ENCODE data around the gene TMEM26.

Gene TMEM26

DNA sequence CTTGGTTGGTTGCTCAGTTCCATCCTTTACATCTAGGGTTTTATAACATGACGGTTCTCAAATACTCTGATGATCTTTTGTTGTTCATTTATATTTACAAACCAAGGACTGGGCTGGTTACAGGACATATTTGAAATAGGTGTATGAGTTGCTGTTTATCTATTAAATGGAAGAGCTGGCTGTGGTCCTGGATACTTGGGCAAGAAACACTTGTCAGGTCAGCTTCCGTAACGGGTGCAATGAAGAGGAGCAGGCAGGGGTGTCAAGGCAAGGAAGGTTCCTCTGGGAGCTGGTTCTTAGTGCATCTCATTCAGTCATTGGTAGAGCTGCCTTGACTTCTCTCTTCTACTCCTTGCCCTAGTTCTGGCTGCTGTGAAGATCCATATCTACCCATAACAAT is 4.8 kb upstream of the TMEM26 start:
- FAIRE-seq, result no peak

DNA sequence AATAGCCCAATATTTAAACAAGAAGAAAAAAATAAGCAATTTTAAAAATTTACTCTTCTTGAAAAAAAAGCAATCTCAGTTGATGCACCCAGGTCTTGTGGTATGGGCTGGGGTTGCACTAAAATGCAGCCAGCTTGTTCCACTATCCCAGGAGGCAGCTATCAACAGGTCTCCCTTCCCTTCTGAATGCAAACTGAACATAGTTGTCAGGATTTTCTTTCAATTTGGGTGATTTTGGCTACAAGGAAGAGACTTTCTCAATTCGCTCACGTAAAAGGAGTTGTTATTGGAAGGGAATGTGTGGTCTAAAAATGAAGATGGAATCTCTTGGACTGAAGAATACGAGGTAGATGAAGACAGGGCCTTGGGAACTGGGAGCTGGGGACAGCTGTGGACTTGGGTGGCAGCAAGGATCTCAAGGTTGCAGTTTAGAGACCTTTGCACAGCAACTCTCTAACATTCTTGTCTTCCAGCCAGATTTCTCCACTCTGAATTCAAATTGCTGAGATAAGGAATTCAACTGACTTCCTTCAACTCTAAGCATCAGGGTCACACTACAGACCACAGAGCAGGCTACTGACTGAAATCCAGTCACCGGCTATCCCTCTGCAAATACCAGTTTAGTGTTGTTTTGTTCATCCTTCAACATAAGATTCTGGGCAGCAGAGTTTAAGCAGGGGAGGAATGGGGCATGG is 3.1 kb upstream of the TMEM26 start:
- no peak for FAIRE-seq

DNA sequence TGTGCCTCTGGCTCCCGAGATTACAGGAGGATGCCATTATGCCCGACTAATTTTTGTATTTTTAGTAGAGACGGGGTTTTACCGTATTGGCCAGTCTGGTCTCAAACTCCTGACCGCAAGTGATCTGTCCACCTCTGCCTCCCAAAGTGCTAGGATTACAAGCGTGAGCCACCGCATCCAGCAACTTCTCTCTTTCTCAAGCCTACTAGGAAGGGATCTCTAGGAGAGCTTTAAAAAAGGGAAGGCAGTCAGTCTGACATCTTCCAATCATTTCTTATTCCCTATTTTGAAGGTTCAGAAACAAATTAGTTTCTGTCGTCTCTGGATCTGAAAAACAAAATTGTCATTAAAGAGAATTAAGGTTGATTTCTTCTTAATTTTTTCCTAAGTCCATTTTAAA is 2.5 kb upstream of the TMEM26 start:
- FAIRE-seq, result no peak

DNA sequence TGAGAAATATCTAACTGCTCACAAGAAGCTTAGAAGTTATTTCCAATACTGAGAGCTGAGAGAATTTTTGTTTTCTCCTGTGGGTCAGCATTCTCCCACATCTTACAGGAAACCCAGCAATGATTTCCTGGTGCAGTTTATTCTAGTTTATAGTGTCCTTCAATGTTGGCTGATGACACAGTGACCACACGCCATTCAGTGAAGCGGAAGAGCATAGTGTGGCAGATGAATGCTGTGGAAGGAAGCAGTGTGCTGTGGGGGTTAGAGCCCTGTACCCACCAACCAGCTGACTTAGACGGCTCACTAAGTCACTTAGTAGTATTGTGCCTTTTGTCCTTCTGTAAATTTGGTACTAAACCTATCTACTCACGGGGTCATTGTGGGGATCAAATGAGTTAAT is 1.4 kb upstream of the TMEM26 start:
- no peak for FAIRE-seq

DNA sequence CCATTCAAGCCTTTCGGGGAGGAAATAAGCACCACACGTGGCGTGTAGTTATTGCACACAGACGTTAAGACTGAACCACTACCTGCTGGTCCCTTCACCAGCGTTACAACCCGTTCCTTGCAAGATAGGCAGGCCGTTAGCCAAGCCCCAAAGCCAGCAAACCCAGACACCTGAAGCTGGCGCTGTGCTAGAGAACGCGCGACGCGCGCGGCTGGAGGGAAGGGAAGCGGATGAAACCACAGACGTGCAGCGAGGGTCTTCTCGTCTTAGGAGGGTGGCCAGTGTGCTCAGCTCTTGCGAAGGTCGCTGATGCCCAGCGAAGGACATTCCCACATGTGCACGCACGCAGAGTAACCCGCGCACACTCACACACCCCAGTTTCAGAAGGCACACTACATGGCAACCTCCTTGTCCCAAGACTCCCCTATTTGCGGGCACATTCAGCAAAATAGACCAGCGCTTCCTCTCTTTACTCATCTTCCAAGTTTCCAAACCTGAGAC is 980 bp downstream of the TMEM26 start:
- FAIRE-seq, result no peak

DNA sequence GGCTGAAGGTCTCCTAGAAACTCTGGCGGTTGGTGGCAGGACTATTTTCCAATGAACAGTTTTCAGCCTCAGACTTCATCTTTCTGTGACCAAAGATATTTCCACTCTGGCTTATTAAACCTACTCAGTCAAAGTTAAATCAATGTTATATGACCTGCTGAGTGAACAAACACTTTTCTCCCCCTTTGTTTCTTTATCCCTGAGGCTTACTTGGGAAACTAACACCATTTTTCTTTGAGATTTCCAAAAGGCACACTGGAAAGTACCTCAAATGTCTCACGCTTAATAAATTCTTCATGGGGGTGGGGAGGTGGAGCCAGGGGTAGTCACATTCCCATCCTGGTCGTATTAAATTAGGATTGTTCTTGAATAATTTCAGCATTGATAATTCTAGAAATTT is 1.8 kb downstream of the TMEM26 start:
- FAIRE-seq, result no peak

DNA sequence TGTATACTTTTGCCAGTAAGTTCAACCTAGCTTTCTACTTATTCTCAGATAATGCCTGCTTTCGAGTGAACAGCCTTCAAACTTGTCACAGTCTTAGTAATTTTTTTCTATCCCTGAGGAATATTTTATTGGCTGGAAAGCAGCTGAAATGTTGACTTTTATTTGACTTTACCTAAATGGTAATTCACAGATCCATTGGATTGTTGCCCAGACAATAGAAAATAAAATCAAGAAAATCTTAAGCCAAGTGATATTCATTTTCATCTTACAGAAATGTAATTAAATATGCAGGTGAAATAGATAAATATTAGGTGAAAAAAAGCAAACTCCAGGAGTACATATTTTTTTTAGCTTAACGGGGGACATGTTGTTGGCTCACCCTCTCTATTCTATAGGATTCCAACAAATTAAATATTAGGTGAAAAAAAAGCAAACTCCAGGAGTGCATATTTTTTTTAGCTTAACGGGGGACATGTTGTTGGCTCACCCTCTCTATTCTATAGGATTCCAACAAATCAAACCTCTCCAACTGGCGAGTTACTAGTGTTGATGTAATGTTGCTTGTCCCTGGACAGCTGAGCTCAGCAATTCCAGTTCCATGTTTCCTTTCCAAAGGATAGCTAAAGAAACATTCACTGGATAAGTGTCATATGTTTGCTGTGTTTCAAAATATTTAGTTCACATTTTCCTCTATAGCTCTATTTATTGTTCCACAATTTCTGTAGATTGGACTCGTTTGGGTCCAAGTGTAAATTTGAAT is 4.2 kb downstream of the TMEM26 start:
- no peak for FAIRE-seq

DNA sequence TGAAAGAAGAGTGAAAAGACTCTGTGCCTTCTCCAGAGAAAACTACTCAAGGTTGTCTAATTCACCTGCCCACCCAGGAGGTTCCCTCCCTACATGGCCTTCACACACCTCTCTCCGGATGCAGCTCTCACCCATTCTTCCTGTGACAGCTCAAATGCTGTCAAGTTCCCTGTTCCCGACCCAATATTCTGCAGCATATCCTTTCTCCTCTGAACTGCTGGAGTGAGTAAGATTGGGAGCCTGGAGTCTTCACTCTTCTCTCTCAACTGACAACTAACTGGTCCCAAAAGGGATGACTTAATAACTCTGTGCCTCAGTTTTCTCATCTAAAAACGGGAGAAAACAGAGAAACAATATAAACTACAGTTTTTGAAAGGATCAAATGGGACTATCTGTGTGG is 5.1 kb downstream of the TMEM26 start:
- FAIRE-seq, result no peak

DNA sequence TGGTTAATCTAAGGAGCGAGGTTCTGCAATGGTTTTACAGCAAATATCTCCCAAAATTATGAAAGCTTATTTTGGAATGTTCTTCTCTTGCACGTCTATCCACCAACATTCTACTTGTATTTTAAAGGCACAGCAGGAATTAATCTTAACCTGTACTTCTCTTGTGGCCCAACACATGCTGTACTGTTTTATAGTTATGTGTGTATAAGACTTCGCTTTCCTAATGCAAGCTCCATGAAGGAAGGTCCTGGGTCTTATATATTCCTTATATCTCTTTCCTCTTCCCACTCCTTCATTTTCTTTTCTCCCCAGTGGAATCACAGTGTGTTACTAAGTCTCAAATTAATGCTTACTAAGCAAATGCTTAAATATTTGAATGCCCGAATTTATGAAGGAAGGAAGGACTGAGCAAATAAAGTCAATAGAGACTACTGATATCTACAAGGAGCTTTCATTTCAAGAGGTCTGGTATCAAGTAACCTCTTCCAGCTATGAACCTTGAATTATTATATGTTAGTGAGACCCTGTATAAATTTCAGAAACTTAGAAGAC is 14.0 kb downstream of the TMEM26 start:
- no peak for FAIRE-seq

DNA sequence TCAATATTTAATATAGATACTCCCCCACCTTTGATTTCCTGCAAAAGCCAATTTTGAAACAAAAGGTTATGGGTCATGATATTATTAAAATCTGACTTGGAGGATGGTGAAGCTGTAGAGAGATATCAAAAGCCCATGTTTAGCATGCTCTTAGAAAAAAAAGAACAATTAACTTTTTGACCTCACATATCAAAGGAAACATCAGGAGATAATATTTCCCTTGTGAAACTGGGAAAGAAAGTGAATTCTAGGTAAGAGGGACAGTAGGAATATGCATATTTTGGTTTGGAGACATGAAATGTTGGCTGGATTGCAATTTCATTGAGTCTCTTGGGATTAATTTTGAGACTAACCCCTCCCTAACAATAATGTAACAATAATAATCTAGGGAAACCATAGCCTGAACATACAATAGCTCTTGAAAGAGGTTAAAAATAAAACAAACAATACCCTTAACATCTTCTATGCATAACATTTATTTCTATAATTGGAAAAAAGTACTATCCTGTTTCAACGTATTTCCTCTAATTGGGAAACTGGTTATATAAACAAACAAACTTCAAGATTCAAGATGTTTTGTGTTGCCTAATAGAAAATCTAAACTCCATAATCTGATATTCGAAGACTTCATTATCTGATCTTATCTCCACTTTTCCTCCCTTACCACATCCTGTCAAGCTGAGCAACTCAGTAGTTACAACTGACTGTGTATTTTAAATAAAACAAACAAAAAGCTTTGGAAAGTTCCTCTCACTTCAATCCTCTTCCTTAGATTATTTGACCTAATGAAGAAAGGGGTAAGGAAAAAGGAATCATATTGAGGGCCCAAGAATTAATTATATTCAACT is 14.8 kb downstream of the TMEM26 start:
- peak; percentile 71 for FAIRE-seq

DNA sequence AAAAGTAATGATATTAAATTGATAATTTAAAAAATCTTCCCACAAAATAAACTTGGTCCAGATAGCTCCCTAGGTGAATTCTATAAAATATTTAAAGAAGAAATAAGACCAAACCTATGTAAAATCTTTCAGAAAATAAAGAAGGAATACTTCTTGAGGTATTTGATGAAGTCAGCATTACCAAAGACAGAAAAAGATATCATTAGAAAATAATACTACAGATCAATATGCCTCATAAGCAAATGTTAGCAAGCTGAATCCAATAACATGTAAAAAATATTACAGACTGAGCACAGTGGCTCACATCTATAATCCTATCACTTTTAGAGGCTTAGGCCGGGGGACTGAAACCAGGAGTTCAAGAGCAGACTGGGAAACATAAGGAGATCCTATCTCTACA is 30.0 kb downstream of the TMEM26 start:
- FAIRE-seq, result peak; percentile 68

DNA sequence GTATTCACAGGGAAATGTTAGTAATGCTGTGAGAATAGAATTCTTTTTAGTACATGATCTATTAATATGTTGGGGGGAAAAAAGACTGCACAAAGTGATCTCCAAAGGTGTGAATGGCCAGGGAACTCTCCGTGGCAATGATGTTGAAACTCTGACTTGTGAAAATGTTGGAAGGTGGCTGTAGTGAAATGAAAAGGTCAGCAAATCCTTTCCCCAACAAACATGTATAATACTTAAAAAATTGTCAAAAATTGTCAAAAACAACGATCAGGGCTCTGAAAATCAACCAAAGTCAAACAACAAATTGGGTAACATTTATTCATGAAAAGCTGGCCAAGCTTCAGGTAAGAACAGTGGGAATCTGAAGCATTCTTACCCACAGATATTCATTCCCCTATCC is 35.5 kb downstream of the TMEM26 start:
- FAIRE-seq, result no peak

DNA sequence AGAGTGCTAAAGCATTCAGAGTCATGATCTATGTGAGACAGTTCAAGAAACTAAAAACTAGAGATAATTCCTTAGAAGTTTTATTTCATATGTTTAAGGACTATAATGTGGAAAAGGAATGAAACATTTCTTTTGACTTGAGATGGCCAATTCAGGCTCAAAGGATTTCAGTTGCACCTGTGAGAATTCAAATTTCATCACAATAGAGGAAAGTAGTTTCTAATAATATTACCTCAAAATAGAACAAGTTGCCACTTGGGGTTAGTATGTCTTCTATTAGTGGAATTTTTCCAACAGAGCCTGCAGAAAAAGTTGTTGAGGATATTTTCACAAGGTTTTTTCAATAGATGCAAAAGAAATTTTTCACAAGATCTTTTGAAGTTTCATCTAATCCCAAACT is 37.4 kb downstream of the TMEM26 start:
- FAIRE-seq, result no peak

DNA sequence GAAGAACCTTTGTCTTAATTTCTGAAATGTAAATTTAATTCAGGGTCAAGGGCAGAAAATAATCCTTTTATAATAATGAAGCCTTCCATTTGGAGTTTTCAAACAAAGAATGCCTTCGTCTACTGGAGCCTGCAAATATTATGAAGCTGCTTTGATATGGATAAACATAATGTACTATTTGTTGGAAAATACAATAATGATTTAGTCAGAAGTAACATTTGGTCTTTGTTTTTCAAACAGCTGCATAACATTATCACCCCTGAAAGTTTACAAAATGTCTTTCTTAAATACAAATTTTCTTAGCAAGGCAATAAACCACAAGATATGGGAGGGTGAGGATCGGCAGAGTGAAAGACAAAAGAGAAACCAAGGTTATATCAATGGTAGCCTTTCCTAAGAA is 41.5 kb downstream of the TMEM26 start:
- FAIRE-seq, result peak; percentile 65

DNA sequence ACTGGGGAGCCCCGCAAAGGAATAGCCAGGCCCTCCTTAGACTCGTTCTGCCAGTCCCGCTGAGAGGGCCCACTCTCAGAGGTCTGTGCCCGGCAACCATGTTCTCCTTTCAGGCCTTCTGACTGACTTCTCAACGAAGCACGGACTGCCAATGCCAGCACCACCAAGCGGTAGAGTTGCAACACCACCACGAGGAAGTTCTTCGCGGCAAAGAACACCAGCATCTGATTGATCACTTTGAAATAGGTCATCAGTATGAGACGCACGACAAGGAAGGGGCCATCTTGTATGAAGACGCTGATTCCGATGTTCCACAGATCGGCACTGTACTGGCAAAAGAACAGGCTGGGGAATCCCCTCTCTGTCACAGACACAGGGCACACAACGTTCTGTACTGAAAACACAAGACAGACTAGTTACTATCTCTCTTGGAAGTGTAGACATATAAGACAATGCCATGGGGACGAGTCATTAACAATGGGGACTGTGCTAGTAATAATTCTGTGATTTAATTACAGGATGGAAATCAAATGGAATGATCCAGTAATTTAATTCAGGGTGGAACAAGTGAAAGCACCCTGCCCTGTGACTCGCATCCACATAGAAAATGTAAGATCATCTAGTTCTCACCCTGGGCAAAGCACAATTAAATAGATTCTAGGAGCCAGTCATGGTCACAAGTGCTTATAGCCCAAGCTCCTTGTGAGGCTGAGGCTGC is 42.7 kb downstream of the TMEM26 start:
- FAIRE-seq, result no peak

DNA sequence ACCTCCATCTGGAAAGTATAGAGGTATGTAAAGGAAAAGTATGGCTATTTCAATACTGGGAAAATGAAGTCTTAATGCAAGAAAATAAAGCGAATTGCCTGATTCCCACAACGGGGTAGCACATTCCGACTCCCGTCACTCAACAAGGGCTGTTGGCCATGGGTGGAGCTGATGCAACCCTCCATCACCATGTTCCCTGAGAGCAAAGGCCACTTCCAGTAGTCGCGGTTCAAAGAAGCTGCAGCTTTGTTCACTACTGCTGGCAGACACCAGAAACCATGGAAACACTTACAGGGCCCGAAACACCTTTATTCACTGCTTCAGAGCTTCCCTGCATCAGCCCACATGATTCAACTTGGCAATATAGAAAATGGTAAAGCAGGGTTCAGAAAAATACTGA is 44.0 kb downstream of the TMEM26 start:
- no peak for FAIRE-seq

DNA sequence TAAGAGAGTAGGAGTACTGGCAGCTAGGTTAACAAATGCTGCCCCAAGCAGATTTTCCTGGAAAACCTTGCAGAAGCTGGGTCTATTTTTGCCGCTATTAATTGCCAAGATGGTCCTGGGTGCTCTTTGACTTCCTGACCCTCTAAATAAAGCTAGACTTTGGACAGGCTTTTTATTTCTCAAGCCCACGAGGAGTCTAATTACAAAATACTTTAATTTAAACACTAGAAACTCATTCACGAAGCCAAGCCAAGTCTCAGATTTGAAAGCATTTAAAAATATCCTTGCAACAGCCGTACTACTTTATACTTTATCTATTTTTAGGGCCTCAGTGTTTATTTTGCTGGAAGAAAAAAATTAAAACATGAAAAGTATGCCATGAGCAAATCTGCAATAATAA is 45.1 kb downstream of the TMEM26 start:
- FAIRE-seq, result peak; percentile 87

DNA sequence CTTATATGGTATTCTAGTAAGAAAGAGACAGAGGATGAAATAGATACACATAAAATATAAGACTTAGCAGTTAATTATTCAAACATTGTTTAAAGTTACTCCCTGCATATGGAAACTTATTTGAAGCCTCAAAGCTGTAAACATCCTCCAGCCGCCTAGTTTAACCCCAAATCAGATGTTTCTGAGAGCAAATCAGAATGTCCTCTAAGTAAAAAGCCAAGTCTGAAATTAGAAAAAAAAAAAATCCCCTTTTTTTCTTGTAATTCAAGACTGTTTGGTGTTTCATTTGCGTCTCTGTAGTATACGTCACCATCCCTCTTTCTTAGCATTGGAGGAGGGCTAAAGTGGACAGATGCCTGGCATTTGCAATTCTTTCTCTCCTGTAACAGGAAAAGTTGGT is 46.4 kb downstream of the TMEM26 start:
- no peak for FAIRE-seq

DNA sequence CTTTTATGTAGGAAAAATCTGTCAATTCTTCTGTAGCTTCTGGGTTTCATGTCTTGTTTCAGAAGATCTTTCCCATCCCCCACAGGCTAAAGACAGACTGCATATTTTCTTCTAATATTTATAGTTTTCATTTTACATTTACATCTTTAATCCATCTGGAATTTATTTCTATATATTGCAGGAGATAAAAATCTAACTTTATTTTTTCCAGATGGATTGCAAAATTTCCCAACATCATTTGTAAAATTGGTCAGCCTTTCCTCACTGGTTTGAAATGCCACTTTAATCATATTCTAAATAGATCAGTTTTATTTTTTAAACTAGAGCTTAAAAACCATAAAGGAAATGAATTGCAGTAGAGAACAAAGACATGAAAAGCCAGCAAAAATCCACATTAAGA is 46.9 kb downstream of the TMEM26 start:
- FAIRE-seq, result peak; percentile 57

DNA sequence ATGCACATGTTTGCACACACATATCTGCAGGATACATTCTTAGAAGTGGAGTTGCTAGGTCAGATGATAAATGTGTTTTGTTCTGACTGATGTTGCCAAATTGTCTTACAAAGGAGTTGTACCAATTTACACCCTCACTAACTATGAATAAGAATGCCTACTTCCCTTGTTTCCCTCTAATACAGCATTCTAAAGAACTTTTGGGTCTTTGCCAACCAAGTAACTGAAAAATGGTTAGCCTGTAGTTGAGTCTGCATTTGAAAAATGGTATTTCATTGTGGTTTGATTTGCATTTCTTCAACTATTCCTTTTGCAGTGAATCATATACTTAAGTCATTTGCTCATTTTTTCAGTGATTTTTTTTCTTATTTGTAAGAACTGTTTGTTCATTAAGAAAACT is 48.4 kb downstream of the TMEM26 start:
- FAIRE-seq, result no peak

DNA sequence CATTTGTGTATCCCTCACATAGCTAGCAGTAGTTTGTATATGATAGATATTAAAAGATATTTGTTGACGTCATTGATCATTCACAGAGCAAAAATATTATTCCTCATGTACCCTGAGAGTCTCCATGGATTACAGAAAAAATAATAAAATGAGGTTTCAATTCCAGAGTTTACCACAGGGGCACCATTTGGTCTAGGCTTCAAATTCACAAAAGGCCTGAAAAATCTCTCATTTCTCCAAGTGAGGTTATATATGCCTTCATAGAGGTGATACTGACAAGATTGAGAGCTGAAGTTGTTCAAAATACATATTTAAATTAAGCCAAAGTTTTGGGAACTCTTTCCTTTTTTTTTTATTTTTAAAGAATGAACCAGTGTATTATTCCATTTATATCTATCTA is 52.7 kb downstream of the TMEM26 start:
- FAIRE-seq, result no peak

DNA sequence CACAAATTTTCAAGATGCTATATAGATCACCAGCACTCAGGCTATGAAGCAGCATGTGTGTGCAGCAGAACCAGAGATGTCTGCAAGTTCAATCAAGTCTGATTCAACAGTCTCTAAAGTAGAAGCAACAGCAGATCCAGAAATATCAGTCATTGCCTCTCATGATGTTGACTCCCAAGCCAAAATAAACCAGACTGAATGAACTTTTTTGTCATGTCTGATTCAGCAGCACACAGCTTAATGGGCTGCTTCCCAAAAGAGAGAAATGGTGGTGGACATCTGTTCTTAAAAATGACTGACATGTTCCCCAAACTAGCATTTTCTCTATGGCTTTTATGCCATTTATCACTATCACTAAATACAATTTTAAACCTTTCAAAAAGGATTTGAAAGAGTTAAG is 53.8 kb downstream of the TMEM26 start:
- no peak for FAIRE-seq

Data from endometrium (tissue), 2 donors.